PC-3 (cell line): ENCODE data around the gene LRRN4CL.

Source experiments
- CTCF ChIP-seq: fragments of 300-600 bp; sonication (generic); conservative IDR thresholded peaks from 2 replicates; pipeline ENCODE4 v1.5.1; 2017; ENCODE audit warnings: antibody characterized with exemption, low read depth, mild to moderate bottlenecking, low read length
- EZH2 ChIP-seq: fragments of 300-600 bp; sonication (generic); IDR thresholded peaks from one replicate; pipeline ENCODE4 v1.6.1; 2017; ENCODE audit warnings: antibody characterized with exemption, mild to moderate bottlenecking, low read length; ENCODE audit not compliant: unreplicated experiment
- EZH2phosphoT487 ChIP-seq: fragments of 300-600 bp; sonication (generic); IDR thresholded peaks from 2 replicates; pipeline ENCODE4 v1.6.1; 2018; ENCODE audit warnings: mild to moderate bottlenecking, antibody characterized with exemption, low read length, borderline replicate concordance

- TF ChIP-seq CTCF (no peak), EZH2 (no peak), EZH2phosphoT487 (no peak)
These were observed 35.0 kb downstream of the LRRN4CL start for GRCh38 chr11:62654297-62654696.
